Upper lobe of left lung (tissue), 6 donors: ENCODE data around the gene RPP38. TPM values are rescaled to one million over a fixed set of nuclear protein-coding genes. Genes with fewer than 3 reads are reported as not detected.

Experiments
- ATAC-seq, 2 donors: fragments of 200-7000 bp; cut with Tn5 transposase; one replicate each; pipeline ENCODE4 v1.9.1; 2022; ENCODE audit warnings: mild to moderate bottlenecking in 2 of 2, moderate library complexity in 2 of 2; ENCODE audit not compliant: low FRiP score in 2 of 2
- DNase-seq, 2 donors: peaks; one replicate each; pipeline ENCODE4 v3.0.0-alpha.2; 2019 to 2020
- H3K27ac ChIP-seq, 4 donors: fragments of 200-600 bp; sonication (generic); one replicate each; pipeline ENCODE4 v1.5.1; 2016 to 2019
- H3K27me3 ChIP-seq, 4 donors: fragments of 200-600 bp; sonication (generic); one replicate each; pipeline ENCODE4 v1.5.1; 2017 to 2019
- H3K36me3 ChIP-seq, 4 donors: fragments of 200-600 bp; sonication (generic); one replicate each; pipeline ENCODE4 v1.5.1; 2016 to 2019
- H3K4me1 ChIP-seq, 4 donors: fragments of 200-600 bp; sonication (generic); one replicate each; pipeline ENCODE4 v1.5.1; 2018 to 2019
- H3K4me3 ChIP-seq, 4 donors: fragments of 200-600 bp; sonication (generic); one replicate each; pipeline ENCODE4 v1.5.1; 2017 to 2019; ENCODE audit warnings: mild to moderate bottlenecking in 2 of 4, moderate library complexity in 1 of 4
- H3K9me3 ChIP-seq, 4 donors: fragments of 200-600 bp; sonication (generic); one replicate each; pipeline ENCODE4 v1.5.1; 2018 to 2019
- EP300 ChIP-seq, 4 donors: sonication (generic); formaldehyde crosslinking; IDR thresholded peaks; one replicate each; pipeline ENCODE4 v1.5.1; 2017; ENCODE audit warnings: antibody characterized with exemption in 4 of 4, control low read depth in 2 of 4
- POLR2A ChIP-seq, 4 donors: fragments of 450-650 bp; IDR thresholded peaks; one replicate each; pipeline ENCODE4 v1.5.1; 2016 to 2017; ENCODE audit warnings: antibody characterized with exemption in 4 of 4, mild to moderate bottlenecking in 2 of 4
- POLR2AphosphoS5 ChIP-seq, 2 donors: sonication (generic); formaldehyde crosslinking; IDR thresholded peaks; one replicate each; pipeline ENCODE4 v1.5.1; 2017; ENCODE audit warnings: antibody characterized with exemption in 2 of 2
- WGBS, 2 donors: methylation state at CpG; one replicate each; pipeline ENCODE4 v1.1.5; 2017 to 2018; 5-methylcytosine and 5-hydroxymethylcytosine counted together
- total RNA-seq, 6 donors: library from RNA; depleted of rRNA in 4 of 6; stranded (reverse); fragments of >200 nt in 4 of 6; gene quantifications; one replicate each; pipeline versions ENCODE4 v1.1.0 to v1.2.1, GENCODE V29; 2016 to 2021
- TF ChIP-seq, protein P1 (sequence below), 6 experiments: fragments of 450-650 bp in 4 of 6; fragments of 200-600 bp in 2 of 6; sonication (generic) in 2 of 6; IDR thresholded peaks; one replicate each; pipeline ENCODE4 v1.5.1; 2016 to 2019; ENCODE audit warnings: antibody characterized with exemption in 6 of 6
- donor health status: DM: no; HTN: no; CAD: no; lungs with moderate emphysema.
- donor health status: DM: no; HTN: yes; CAD: no; lungs with severe emphysema.

Gene RPP38, protein sequence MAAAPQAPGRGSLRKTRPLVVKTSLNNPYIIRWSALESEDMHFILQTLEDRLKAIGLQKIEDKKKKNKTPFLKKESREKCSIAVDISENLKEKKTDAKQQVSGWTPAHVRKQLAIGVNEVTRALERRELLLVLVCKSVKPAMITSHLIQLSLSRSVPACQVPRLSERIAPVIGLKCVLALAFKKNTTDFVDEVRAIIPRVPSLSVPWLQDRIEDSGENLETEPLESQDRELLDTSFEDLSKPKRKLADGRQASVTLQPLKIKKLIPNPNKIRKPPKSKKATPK
- 10 to 100 TPM in 5 of 6 donors, 1 to 10 TPM in 1; 6.4 to 27.2 (median 13.6) TPM for total RNA-seq

DNA sequence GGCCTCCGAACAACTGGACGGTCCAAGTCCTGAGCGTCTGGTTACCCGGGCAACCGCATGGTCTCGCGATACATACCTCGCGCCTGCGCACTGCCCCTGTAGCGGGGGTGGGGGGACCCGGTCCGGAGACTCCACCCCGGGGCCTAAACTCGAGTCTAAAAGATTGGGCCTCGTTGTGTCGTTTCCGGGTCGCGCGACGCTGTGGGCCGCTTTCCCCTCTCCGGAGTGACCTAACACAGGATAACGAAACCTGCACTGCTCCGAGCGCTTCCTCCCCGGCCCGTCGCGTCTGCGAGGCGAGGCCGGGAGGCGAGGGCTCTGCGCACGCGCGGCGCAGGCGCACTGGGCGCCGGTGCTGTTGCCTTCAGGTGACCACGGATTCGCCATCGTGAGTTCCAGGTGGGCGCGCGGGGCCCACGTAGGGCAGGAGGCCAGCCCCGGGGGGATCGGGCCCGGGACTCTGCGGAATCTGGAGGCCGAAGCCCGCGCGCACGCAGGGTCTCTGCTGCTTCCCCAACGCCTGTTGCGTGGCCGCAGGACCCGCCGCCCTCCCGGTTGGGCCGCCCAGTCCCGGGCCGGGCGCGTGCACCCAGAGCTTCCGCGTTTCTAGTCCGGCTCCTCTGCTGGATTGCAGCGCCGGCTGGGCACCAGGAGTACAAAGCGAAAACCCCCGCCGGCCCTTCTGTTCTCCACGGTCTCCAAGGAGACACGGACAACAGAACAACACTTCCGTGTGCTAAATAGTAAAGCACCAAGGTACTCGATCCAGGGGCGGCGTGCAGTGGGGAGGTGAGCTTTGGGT, at the start of gene RPP38:
Gene RPP38, plus strand, starts transcription at position 345 of the 802 bp plus-strand sequence. CDS start 5,960 bp downstream, outside the sequence.
- DNase-seq (peak; percentile 93 to 99), ATAC-seq (peak; percentile 97 to 98)
- no peaks in the 10 kb centered on the region for H3K27me3 ChIP-seq
- peaks cover 13 to 34% (median 23%) of the 10 kb centered on the region in 4 donors for H3K4me1 ChIP-seq
- no peaks in the 10 kb centered on the region for H3K9me3 ChIP-seq
- peaks cover 0 to 10% (median under 1%) of the 10 kb centered on the region in 4 donors for H3K36me3 ChIP-seq
- peak within 1 kb of the TSS; percentile 93 to 98 (median 96) for H3K27ac ChIP-seq
- TF ChIP-seq EP300 (IDR thresholded peaks at IDR 0.05) (no peak), POLR2A (IDR thresholded peaks at IDR 0.05) (peak in 3 of 4 donors; percentile 87 to 92 (median 89)), POLR2AphosphoS5 (IDR thresholded peaks at IDR 0.05) (peak; percentile 59 to 77)
- TF ChIP-seq, protein P1, sequence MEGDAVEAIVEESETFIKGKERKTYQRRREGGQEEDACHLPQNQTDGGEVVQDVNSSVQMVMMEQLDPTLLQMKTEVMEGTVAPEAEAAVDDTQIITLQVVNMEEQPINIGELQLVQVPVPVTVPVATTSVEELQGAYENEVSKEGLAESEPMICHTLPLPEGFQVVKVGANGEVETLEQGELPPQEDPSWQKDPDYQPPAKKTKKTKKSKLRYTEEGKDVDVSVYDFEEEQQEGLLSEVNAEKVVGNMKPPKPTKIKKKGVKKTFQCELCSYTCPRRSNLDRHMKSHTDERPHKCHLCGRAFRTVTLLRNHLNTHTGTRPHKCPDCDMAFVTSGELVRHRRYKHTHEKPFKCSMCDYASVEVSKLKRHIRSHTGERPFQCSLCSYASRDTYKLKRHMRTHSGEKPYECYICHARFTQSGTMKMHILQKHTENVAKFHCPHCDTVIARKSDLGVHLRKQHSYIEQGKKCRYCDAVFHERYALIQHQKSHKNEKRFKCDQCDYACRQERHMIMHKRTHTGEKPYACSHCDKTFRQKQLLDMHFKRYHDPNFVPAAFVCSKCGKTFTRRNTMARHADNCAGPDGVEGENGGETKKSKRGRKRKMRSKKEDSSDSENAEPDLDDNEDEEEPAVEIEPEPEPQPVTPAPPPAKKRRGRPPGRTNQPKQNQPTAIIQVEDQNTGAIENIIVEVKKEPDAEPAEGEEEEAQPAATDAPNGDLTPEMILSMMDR (IDR thresholded peaks at IDR 0.05): peak in 2 of 6 experiments; percentile 9 to 14
- H3K4me3 ChIP-seq: peak within 1 kb of the TSS; percentile 63 to 98 (median 88)
- WGBS, 2 donors: 0% methylated on average over 11 to 16 of the region's 84 CpGs

DNA sequence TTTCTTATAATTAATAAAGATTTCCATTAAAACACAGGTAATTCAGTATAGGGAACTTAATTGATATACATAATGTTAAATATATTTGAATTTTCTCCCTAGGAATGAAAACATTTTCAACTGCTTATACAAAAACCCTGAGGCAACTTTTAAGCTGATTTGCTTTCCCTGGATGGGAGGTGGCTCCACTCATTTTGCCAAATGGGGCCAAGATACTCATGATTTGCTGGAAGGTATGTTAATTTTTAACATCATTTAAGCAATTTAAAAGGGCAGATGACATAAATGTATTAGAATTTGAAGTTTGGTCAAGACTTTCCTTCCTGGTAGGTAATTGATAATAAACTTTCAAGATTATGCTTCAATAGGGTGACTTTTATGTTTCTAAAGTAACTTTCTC, 47.6 kb upstream of the RPP38 start:
- Histone ChIP-seq H3K4me3 (no peak overlapping the region), H3K9me3 (no peaks in the 10 kb centered on the region), H3K27ac (no peak overlapping the region), H3K27me3 (no peaks in the 10 kb centered on the region), H3K36me3 (no peaks in the 10 kb centered on the region), H3K4me1 (peaks cover 0 to 6% (median 3%) of the 10 kb centered on the region in 4 donors)
- TF ChIP-seq EP300 (IDR thresholded peaks at IDR 0.05) (no peak), POLR2AphosphoS5 (IDR thresholded peaks at IDR 0.05) (no peak), POLR2A (IDR thresholded peaks at IDR 0.05) (no peak)
- TF ChIP-seq, protein P1 (IDR thresholded peaks at IDR 0.05): no peak
- no peak for DNase-seq
- no peak for ATAC-seq

DNA sequence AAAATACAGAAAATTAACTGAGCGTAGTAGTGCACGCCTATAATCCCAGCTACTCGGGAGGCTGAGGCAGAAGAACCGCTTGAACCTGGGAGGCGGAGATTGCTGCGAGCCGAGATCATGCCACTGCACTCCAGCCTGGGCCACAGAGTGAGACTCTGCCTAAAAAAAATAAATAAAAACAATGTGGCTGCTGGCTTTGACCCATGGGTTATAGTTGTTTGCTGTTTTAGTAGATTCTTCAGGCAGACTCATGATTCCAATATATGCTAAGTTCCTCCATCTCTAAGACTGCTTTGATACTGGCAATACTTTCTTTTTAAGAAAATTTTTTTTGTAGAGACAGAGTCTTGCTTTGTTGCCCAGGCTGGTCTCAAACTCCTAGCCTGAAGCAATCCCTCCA, 45.0 kb upstream of the RPP38 start:
- Histone ChIP-seq H3K4me1 (no peaks in the 10 kb centered on the region), H3K36me3 (no peaks in the 10 kb centered on the region), H3K27me3 (no peaks in the 10 kb centered on the region), H3K27ac (no peak overlapping the region), H3K9me3 (no peaks in the 10 kb centered on the region), H3K4me3 (no peak overlapping the region)
- no peak for ATAC-seq
- DNase-seq: no peak
- TF ChIP-seq POLR2A (IDR thresholded peaks at IDR 0.05) (no peak), EP300 (IDR thresholded peaks at IDR 0.05) (no peak), POLR2AphosphoS5 (IDR thresholded peaks at IDR 0.05) (no peak)
- TF ChIP-seq, protein P1 (IDR thresholded peaks at IDR 0.05): no peak
- WGBS, 2 donors: 85 to 92% methylated on average over 7 of the region's 7 CpGs

DNA sequence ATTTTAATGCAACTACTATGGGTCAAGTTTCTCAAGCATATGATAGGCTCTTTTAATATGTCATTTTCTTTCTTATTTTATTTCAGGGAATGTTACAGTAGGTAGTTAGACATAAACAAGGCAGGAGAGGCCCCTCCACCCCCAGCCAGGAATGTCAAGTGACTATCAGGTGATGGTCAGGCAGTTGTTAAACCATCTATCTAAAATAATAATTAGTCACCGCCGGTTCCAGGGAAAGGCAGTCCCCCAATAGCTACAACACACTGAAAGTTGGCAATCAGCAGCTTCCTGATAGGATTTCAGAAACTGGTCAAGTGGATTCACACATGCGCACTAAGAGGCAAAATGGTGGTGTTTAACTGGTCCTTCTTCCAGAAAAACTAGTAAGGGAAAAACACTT, 44.1 kb upstream of the RPP38 start:
- no peak for TF ChIP-seq POLR2AphosphoS5 (IDR thresholded peaks at IDR 0.05)
- no peak for TF ChIP-seq POLR2A (IDR thresholded peaks at IDR 0.05)
- TF ChIP-seq, protein P1 (IDR thresholded peaks at IDR 0.05): no peak
- TF ChIP-seq EP300 (IDR thresholded peaks at IDR 0.05): no peak
- DNase-seq (no peak), ATAC-seq (no peak)
- Histone ChIP-seq H3K36me3 (no peaks in the 10 kb centered on the region), H3K9me3 (no peaks in the 10 kb centered on the region), H3K4me3 (no peak overlapping the region), H3K4me1 (no peaks in the 10 kb centered on the region), H3K27me3 (no peaks in the 10 kb centered on the region), H3K27ac (no peak overlapping the region)
- WGBS, 2 donors: 73 to 75% methylated on average over 3 of the region's 3 CpGs
